T-cell (primary cell): Measurements from ENCODE around the gene RYR2. TPM values are rescaled to one million over a fixed set of nuclear protein-coding genes. Genes with fewer than 3 reads are reported as not detected.
A peak's percentile ranks its signal among the peaks of the same experiment; 100 is the strongest.

Experiments
- ATAC-seq, 4 experiments: fragments of 200-7000 bp in 3 of 4; fragments of 150-1000 bp in 1 of 4; cut with Tn5 transposase; replicated peaks in 1 of 4; 1 replicate in 3 of 4; 2 replicates in 1 of 4; pipeline ENCODE4 v1.10.0; 2021; ENCODE audit warnings: moderate library complexity in 3 of 4, mild to moderate bottlenecking in 2 of 4, moderate number of reproducible peaks in 1 of 4
- CTCF ChIA-PET, 2 donors: fragments of 300-600 bp; sonication (Branson Sonifier 250); formaldehyde crosslinking; loops; one replicate each; lab custom pipeline; 2022; ENCODE audit warnings: antibody characterized with exemption in 2 of 2; lab: Charles Lee
- POLR2A ChIA-PET, 2 donors: fragments of 300-600 bp; sonication (Branson Sonifier 250); formaldehyde crosslinking; loops; one replicate each; lab custom pipeline; 2022; ENCODE audit warnings: antibody characterized with exemption in 2 of 2; lab: Charles Lee
- DNase-seq, 35 experiments: peaks; one replicate each; pipeline versions ENCODE4 v3.0.0 to v3.0.0-alpha.2; 2013 to 2023
- H3K27ac ChIP-seq: one replicate; pipeline ENCODE4 v1.5.1; 2013; ENCODE audit warnings: low read length
- H3K27me3 ChIP-seq, 2 experiments: replicated peaks in 1 of 2; 1 replicate in 1 of 2; 2 replicates in 1 of 2; pipeline versions ENCODE4 v1.6.1 to v1.7.0; 2013; ENCODE audit warnings: low read length in 1 of 2, mixed read lengths in 1 of 2; ENCODE audit not compliant: control insufficient read depth in 2 of 2, insufficient read depth in 2 of 2; ENCODE audit errors: extremely low read depth in 1 of 2
- H3K36me3 ChIP-seq, 2 donors: 1 replicate in 1 of 2; 2 replicates in 1 of 2; pipeline versions ENCODE4 v1.6.1 to v1.7.0; 2013; ENCODE audit warnings: low read length in 1 of 2; ENCODE audit not compliant: control insufficient read depth in 2 of 2, insufficient read depth in 1 of 2; ENCODE audit errors: extremely low read depth in 1 of 2
- H3K4me1 ChIP-seq, 2 experiments: 1 replicate in 1 of 2; 2 replicates in 1 of 2; pipeline versions ENCODE4 v1.6.1 to v1.7.0; 2013; ENCODE audit warnings: low read length in 2 of 2, mixed read lengths in 1 of 2; ENCODE audit not compliant: insufficient read depth in 2 of 2, control insufficient read depth in 1 of 2; ENCODE audit errors: extremely low read depth in 1 of 2
- H3K4me3 ChIP-seq, 2 donors: 1 replicate in 1 of 2; 2 replicates in 1 of 2; pipeline versions ENCODE4 v1.5.1 to v1.7.0; 2013; ENCODE audit warnings: mild to moderate bottlenecking in 2 of 2, low read length in 1 of 2, moderate library complexity in 1 of 2; ENCODE audit not compliant: control insufficient read depth in 1 of 2; ENCODE audit errors: extremely low read depth in 1 of 2
- H3K9me3 ChIP-seq: 2 replicates; pipeline ENCODE4 v1.7.0; 2013
- H3K27ac Mint-ChIP-seq, 2 donors: one replicate each; pipeline ENCODE4 v1.8.0; 2020 to 2021; ENCODE audit warnings: mild to moderate bottlenecking in 2 of 2, mixed read lengths in 2 of 2
- H3K27me3 Mint-ChIP-seq, 2 donors: one replicate each; pipeline ENCODE4 v1.8.0; 2021 to 2022; ENCODE audit warnings: mixed read lengths in 2 of 2
- H3K36me3 Mint-ChIP-seq: one replicate; pipeline ENCODE4 v1.8.0; 2021; ENCODE audit warnings: mixed read lengths
- H3K4me1 Mint-ChIP-seq, 3 donors: one replicate each; pipeline ENCODE4 v1.8.0; 2020 to 2022; ENCODE audit warnings: mixed read lengths in 3 of 3, mild to moderate bottlenecking in 1 of 3
- H3K4me3 Mint-ChIP-seq, 3 donors: one replicate each; pipeline ENCODE4 v1.8.0; 2020 to 2022; ENCODE audit warnings: mild to moderate bottlenecking in 3 of 3, mixed read lengths in 3 of 3, moderate library complexity in 3 of 3
- H3K9me3 Mint-ChIP-seq, 3 donors: one replicate each; pipeline ENCODE4 v1.8.0; 2020 to 2022; ENCODE audit warnings: mixed read lengths in 3 of 3
- WGBS: methylation state at CpG from one replicate; pipeline ENCODE4 v1.1.5; 2013; ENCODE audit warnings: missing lambda C conversion rate; ENCODE audit not compliant: insufficient coverage; 5-methylcytosine and 5-hydroxymethylcytosine counted together
- total RNA-seq, 35 experiments: library from RNA in 6 of 35; stranded (reverse) in 6 of 35; fragments of 120-200 nt in 1 of 35; gene quantifications; one replicate each; pipeline versions ENCODE4 v1.2.1 to v1.2.4 and lab custom pipeline; 2013 to 2026

Gene RYR2
- total RNA-seq, 5 donors from 2014 or later (not counting 1 experiment from before 2014, with no cell fraction given), result 0.07 to 0.33 (median 0.18) TPM; not detected in 1

DNA sequence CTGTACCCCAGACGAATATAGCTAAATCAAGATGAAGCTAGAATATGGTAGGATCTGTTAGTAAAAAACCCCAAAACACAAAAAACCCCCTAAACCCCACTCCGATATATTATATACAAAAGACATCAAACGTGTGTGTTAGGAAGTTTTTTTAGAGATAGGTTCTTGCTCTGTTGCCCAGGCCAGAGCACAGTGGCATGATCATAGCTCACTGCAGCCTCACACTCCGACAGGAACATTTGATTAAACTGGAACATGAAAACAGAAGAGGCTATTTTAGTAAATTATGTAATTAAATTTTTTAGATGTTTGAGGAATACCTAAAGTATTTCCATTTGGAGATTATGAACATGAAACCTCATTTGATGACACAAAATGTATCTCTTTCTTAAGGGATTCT lies 8.2 kb upstream of the RYR2 start:
- POLR2A ChIA-PET, result interaction anchor here in 1 of 2 donors (0.5 kb wide), 1 partner anchor 11 kb away, joined by 4 read pairs; no protein-coding TSS in a partner anchor
- Histone ChIP-seq H3K4me3 (no peak overlapping the region), H3K27me3 (peaks cover 0 to 9% of the 10 kb centered on the region in 2 experiments), H3K4me1 (no peaks in the 10 kb centered on the region), H3K27ac (no peak overlapping the region), H3K9me3 (no peaks in the 10 kb centered on the region), H3K36me3 (no peaks in the 10 kb centered on the region)
- CTCF ChIA-PET, result interaction anchor here in 1 of 2 donors (0.8 kb wide), 1 partner anchor 52 kb away, joined by 3 read pairs; no protein-coding TSS in a partner anchor
- peaks cover 18 to 22% of the 10 kb centered on the region in 2 donors for H3K27me3 Mint-ChIP-seq
- no peak overlapping the region for H3K27ac Mint-ChIP-seq
- WGBS, result no CpG with 5 or more reads among the region's 4 CpGs
- H3K36me3 Mint-ChIP-seq, result no peaks in the 10 kb centered on the region
- no peaks in the 10 kb centered on the region for H3K4me1 Mint-ChIP-seq
- DNase-seq (no peak), ATAC-seq (no peak)
- no peak overlapping the region for H3K4me3 Mint-ChIP-seq
- no peaks in the 10 kb centered on the region for H3K9me3 Mint-ChIP-seq

DNA sequence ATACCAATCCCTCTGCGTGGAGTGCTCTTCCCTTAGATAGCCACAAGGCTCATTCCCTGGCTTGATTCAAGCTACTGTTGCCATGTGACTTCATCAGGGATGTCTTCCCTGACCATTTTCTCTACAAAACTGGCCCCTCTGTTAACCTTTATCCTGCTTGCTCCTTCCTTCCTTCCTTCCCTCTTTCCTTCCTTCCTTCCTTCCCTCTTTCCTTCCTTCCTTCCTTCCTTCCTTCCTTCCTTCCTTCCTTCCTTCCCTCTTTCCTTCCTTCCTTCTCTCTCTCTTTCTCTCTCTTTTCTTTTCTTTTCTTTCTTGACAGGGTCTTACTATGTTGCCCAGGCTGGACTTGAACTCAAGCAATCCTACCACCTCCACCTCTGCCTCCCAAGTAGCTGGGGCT lies 6.2 kb upstream of the RYR2 start:
- ATAC-seq, result no peak
- Histone ChIP-seq H3K27ac (no peak overlapping the region), H3K9me3 (no peaks in the 10 kb centered on the region), H3K27me3 (peaks cover 2 to 12% of the 10 kb centered on the region in 2 experiments), H3K4me3 (no peak overlapping the region), H3K36me3 (no peaks in the 10 kb centered on the region), H3K4me1 (no peaks in the 10 kb centered on the region)
- H3K4me3 Mint-ChIP-seq, result no peak overlapping the region
- peaks cover 16 to 17% of the 10 kb centered on the region in 2 donors for H3K27me3 Mint-ChIP-seq
- ChIA-PET CTCF (no interaction called here), POLR2A (no interaction called here)
- H3K9me3 Mint-ChIP-seq, result no peaks in the 10 kb centered on the region
- DNase-seq, result no peak
- no peaks in the 10 kb centered on the region for H3K4me1 Mint-ChIP-seq
- WGBS, result 93% methylated on average over 1 of the region's 1 CpG
- H3K36me3 Mint-ChIP-seq, result no peaks in the 10 kb centered on the region
- H3K27ac Mint-ChIP-seq, result no peak overlapping the region

DNA sequence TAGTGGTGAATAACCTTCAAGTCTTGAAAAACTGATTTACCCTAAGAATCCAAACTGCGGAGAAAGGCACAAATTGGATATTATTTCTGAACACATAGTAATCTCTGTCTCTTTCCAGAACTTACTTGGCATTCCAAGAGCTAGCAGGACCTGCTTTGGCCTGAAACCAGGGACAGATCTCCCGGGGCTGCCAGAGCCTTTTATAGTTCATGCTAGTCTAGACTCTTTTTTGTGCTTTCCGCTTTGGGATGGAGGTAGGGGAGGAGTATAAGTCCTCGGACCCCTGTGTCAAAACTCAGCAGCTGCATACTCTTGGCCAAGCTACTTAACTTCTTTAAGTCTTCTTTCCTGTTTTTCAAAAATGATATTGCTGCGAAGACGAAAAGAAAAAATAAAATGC lies 3.8 kb upstream of the RYR2 start:
- H3K4me1 ChIP-seq, result peaks cover 0 to 8% of the 10 kb centered on the region in 2 experiments
- no peaks in the 10 kb centered on the region for H3K36me3 ChIP-seq
- Mint-ChIP-seq H3K36me3 (no peaks in the 10 kb centered on the region), H3K4me3 (no peak overlapping the region), H3K9me3 (no peaks in the 10 kb centered on the region), H3K4me1 (peaks cover 0 to 12% (median 9%) of the 10 kb centered on the region in 3 donors), H3K27me3 (peaks cover 16 to 26% of the 10 kb centered on the region in 2 donors), H3K27ac (no peak overlapping the region)
- CTCF ChIA-PET, result no interaction called here
- DNase-seq, result no peak
- 94% methylated on average over 5 of the region's 6 CpGs for WGBS
- no peak for ATAC-seq
- no peak overlapping the region for H3K27ac ChIP-seq
- no peak overlapping the region for H3K4me3 ChIP-seq
- POLR2A ChIA-PET, result interaction anchor here in 1 of 2 donors (0.6 kb wide), 1 partner anchor 154 kb away, joined by 3 read pairs; no protein-coding TSS in a partner anchor
- peaks cover 6 to 18% of the 10 kb centered on the region in 2 experiments for H3K27me3 ChIP-seq
- no peaks in the 10 kb centered on the region for H3K9me3 ChIP-seq

DNA sequence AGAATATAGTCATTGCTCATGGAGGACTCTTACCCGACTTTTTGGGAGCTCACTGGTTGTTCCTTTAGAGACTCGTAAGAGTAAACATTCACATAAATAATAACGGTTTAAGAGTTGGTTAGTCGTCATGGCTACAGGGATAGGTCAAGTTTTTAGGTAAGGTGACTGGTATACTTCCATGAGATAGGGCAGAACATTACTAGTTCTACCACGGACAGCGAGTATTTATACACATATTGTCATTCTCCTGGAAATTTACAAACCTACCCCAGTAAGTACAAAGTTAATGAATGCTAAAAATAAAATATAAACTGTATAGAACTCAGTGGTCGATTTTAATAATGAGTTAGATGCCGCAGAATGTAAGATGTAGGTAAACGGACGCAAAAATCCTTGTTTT lies 1.2 kb upstream of the RYR2 start:
- no peak overlapping the region for H3K27ac ChIP-seq
- H3K9me3 ChIP-seq, result no peaks in the 10 kb centered on the region
- Mint-ChIP-seq H3K4me3 (peak overlapping the region in 1 of 3 donors; percentile 71), H3K9me3 (no peaks in the 10 kb centered on the region), H3K4me1 (peaks cover 0 to 18% (median 15%) of the 10 kb centered on the region in 3 donors), H3K36me3 (no peaks in the 10 kb centered on the region), H3K27ac (no peak overlapping the region), H3K27me3 (peaks cover 33 to 45% of the 10 kb centered on the region in 2 donors)
- no peaks in the 10 kb centered on the region for H3K36me3 ChIP-seq
- WGBS, result no CpG with 5 or more reads among the region's 10 CpGs
- no peak overlapping the region for H3K4me3 ChIP-seq
- ChIA-PET CTCF (no interaction called here), POLR2A (no interaction called here)
- peaks cover 18 to 24% of the 10 kb centered on the region in 2 experiments for H3K27me3 ChIP-seq
- DNase-seq, result no peak
- ATAC-seq, result no peak
- peaks cover 0 to 8% of the 10 kb centered on the region in 2 experiments for H3K4me1 ChIP-seq

DNA sequence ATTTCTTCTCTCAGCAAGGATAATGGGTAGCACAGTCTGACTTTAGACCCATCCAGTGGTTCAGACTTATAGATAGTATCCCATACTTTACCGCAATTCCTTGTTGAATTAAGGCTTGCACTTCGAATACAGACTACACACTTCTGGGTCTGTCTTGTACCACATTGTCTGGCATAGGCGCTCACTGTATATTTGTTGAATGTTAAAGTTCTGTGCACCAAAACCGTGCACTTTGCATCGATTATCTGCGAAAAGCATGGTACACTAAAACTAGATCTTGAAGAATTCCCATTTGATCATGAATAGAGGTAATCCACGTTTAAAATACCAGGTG lies 556 bp upstream of the RYR2 start:
- Histone ChIP-seq H3K4me1 (peaks cover 0 to 8% of the 10 kb centered on the region in 2 experiments), H3K27ac (no peak overlapping the region), H3K27me3 (peaks cover 19 to 22% of the 10 kb centered on the region in 2 experiments), H3K9me3 (no peaks in the 10 kb centered on the region), H3K36me3 (no peaks in the 10 kb centered on the region), H3K4me3 (no peak overlapping the region)
- no peak for DNase-seq
- ATAC-seq, result no peak
- Mint-ChIP-seq H3K27me3 (peaks cover 33 to 45% of the 10 kb centered on the region in 2 donors), H3K9me3 (no peaks in the 10 kb centered on the region), H3K27ac (no peak overlapping the region), H3K4me3 (peak overlapping the region in 1 of 3 donors; percentile 71), H3K36me3 (no peaks in the 10 kb centered on the region), H3K4me1 (peaks cover 0 to 18% (median 15%) of the 10 kb centered on the region in 3 donors)
- POLR2A ChIA-PET, result no interaction called here
- CTCF ChIA-PET, result no interaction called here
- WGBS, result 7% methylated on average over 4 of the region's 7 CpGs

DNA sequence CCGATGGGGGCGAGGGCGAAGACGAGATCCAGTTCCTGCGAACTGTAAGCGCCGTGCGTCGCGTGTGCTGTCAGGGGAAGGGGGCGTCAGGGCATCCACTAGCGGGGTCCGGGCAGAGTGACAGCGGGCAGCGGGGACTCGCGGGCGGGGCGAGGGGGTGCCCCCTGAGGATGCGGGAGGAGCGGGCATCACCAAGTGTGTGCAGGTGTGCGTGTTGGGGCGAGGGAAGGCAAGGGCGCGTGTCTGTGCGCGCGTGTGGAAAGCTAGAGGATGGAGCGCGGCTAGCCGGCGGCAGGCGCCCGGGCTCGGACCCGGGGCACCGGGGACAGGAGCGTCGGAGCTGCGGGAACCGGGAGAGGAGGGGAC lies 525 bp downstream of the RYR2 start:
- Histone ChIP-seq H3K36me3 (no peaks in the 10 kb centered on the region), H3K4me3 (no peak overlapping the region), H3K27me3 (peaks cover 19 to 22% of the 10 kb centered on the region in 2 experiments), H3K4me1 (peaks cover 0 to 8% of the 10 kb centered on the region in 2 experiments), H3K9me3 (no peaks in the 10 kb centered on the region), H3K27ac (no peak overlapping the region)
- H3K4me3 Mint-ChIP-seq, result no peak overlapping the region
- POLR2A ChIA-PET, result no interaction called here
- CTCF ChIA-PET, result no interaction called here
- DNase-seq (no peak), ATAC-seq (no peak)
- H3K27ac Mint-ChIP-seq, result no peak overlapping the region
- peaks cover 33 to 45% of the 10 kb centered on the region in 2 donors for H3K27me3 Mint-ChIP-seq
- H3K4me1 Mint-ChIP-seq, result peaks cover 0 to 18% (median 15%) of the 10 kb centered on the region in 3 donors
- 5% methylated on average over 41 of the region's 41 CpGs for WGBS
- H3K36me3 Mint-ChIP-seq, result no peaks in the 10 kb centered on the region
- no peaks in the 10 kb centered on the region for H3K9me3 Mint-ChIP-seq
